DOHH2 (cell line): ENCODE measurements around the gene MED26.

ENCODE experiments used
- CTCF ChIP-seq: fragments of 200-600 bp; sonication (generic); IDR thresholded peaks from one replicate; pipeline ENCODE4 v1.5.1; 2014; ENCODE audit warnings: antibody characterized with exemption, mild to moderate bottlenecking, low read depth, low read length; ENCODE audit not compliant: poor library complexity, severe bottlenecking
- EZH2phosphoT487 ChIP-seq: fragments of 200-600 bp; sonication (generic); IDR thresholded peaks from 2 replicates; pipeline ENCODE4 v1.6.1; 2017; ENCODE audit warnings: borderline replicate concordance, mild to moderate bottlenecking, antibody characterized with exemption, low read length, moderate library complexity, mixed read lengths

- TF ChIP-seq CTCF (no peak), EZH2phosphoT487 (no peak)
These were observed 36.0 kb downstream of the MED26 start for GRCh38 chr19:16591803-16592556.
